Suprapubic skin (tissue), 4 donors: ENCODE results near the gene CRACR2B.

Experiments
- CTCF ChIP-seq, 2 donors: fragments of 200-600 bp in 1 of 2; fragments of 450-650 bp in 1 of 2; sonication (generic) in 1 of 2; IDR thresholded peaks; one replicate each; pipeline ENCODE4 v1.5.1; 2016 to 2019; ENCODE audit warnings: antibody characterized with exemption in 2 of 2, mild to moderate bottlenecking in 1 of 2, moderate library complexity in 1 of 2
- EP300 ChIP-seq: sonication (generic); formaldehyde crosslinking; IDR thresholded peaks from one replicate; pipeline ENCODE4 v1.6.1; 2017; ENCODE audit warnings: antibody characterized with exemption
- POLR2A ChIP-seq, 2 donors: fragments of 450-650 bp; IDR thresholded peaks; one replicate each; pipeline ENCODE4 v1.6.1; 2017; ENCODE audit warnings: antibody characterized with exemption in 2 of 2, mild to moderate bottlenecking in 2 of 2, moderate library complexity in 2 of 2
- POLR2AphosphoS5 ChIP-seq, 3 donors: sonication (generic); formaldehyde crosslinking; IDR thresholded peaks; one replicate each; pipeline ENCODE4 v1.6.1; 2017; ENCODE audit warnings: antibody characterized with exemption in 3 of 3

DNA sequence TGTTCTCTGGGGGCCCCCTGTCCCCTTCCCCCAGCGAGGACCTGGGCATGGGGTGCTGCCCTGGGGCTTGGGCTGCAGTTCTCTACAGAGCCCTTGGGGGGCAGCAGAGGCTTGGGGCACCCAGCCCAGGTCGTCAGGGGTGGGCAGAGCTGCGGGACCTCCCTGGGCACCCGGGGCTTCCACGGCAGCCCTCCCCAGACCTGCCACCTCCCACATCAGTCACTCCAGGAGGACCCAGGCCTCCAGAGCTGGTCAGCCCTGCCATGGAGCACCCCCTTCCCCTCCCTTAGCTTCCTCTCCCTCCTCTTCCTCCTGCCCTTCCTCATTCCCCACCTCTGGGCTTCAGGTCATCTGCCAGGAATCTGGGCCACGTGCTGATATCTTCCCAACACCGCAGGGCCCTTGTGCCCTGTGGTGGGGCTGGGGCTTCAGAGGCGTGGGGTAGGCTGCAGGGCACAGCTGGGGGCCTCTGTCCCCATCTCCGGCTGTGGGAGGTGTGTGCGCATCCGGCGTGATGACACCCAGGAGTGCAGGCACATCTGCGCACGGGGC, 20.7 kb downstream of the CRACR2B start:
- TF ChIP-seq CTCF (IDR thresholded peaks at IDR 0.05) (peak; percentile 65 to 91), EP300 (no peak), POLR2A (IDR thresholded peaks at IDR 0.05) (no peak), POLR2AphosphoS5 (IDR thresholded peaks at IDR 0.05) (no peak)
